PFSK-1 (cell line): ENCODE results near the gene ITGA7.

Source experiments
- POLR2AphosphoS5 ChIP-seq: IDR thresholded peaks from 2 replicates; pipeline ENCODE4 v1.6.1; 2012; ENCODE audit warnings: low read depth, mild to moderate bottlenecking, control low read depth, low read length, moderate library complexity
- SIN3A ChIP-seq: IDR thresholded peaks from 2 replicates; pipeline ENCODE4 v1.6.1; 2012; ENCODE audit warnings: mild to moderate bottlenecking, low read length, moderate library complexity, borderline replicate concordance; ENCODE audit not compliant: insufficient read depth
- TAF1 ChIP-seq: IDR thresholded peaks from 2 replicates; pipeline ENCODE4 v1.6.1; 2012; ENCODE audit warnings: low read length, control low read depth, borderline replicate concordance; ENCODE audit not compliant: insufficient read depth

- TF ChIP-seq POLR2AphosphoS5 (no peak), TAF1 (no peak), SIN3A (no peak)
These were observed 37.4 kb downstream of the ITGA7 start for GRCh38 chr12:55670276-55670675.
